ENCODE data around the gene TFPT.

DNA sequence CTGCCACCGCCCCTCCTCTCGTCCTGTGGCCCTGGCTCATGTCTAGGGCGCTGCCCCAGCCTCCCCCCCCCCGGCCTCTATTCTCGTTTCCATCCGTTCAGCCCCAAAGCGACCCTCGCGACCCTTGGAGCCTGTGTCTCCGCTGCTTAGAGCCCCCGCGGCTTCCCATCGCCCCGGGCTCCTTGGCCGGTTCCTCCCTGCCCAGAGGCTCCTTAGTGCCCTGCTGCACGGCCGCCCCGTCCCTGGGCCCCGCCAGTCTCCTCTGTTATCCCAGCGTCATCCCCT lies 12.9 kb upstream of the TFPT start:
- TF ChIP-seq, protein P1, sequence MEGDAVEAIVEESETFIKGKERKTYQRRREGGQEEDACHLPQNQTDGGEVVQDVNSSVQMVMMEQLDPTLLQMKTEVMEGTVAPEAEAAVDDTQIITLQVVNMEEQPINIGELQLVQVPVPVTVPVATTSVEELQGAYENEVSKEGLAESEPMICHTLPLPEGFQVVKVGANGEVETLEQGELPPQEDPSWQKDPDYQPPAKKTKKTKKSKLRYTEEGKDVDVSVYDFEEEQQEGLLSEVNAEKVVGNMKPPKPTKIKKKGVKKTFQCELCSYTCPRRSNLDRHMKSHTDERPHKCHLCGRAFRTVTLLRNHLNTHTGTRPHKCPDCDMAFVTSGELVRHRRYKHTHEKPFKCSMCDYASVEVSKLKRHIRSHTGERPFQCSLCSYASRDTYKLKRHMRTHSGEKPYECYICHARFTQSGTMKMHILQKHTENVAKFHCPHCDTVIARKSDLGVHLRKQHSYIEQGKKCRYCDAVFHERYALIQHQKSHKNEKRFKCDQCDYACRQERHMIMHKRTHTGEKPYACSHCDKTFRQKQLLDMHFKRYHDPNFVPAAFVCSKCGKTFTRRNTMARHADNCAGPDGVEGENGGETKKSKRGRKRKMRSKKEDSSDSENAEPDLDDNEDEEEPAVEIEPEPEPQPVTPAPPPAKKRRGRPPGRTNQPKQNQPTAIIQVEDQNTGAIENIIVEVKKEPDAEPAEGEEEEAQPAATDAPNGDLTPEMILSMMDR (IDR thresholded peaks at IDR 0.05) = no peak
- no peak for TF ChIP-seq POLR2A (IDR thresholded peaks at IDR 0.05)
